GM21390 (cell line): Measurements from ENCODE around the gene IL12RB1.
"Not testable (repeated sequence)": the region's sequence is repeated elsewhere in the genome, so short reads cannot be mapped to it uniquely, and the experiment has no call there.

Source experiments
- ATAC-seq: cut with Tn5 transposase; IDR thresholded peaks from one replicate; pipeline ENCODE4 v1.9.1; 2021; ENCODE audit not compliant: unreplicated experiment

IL12RB1 gene

DNA sequence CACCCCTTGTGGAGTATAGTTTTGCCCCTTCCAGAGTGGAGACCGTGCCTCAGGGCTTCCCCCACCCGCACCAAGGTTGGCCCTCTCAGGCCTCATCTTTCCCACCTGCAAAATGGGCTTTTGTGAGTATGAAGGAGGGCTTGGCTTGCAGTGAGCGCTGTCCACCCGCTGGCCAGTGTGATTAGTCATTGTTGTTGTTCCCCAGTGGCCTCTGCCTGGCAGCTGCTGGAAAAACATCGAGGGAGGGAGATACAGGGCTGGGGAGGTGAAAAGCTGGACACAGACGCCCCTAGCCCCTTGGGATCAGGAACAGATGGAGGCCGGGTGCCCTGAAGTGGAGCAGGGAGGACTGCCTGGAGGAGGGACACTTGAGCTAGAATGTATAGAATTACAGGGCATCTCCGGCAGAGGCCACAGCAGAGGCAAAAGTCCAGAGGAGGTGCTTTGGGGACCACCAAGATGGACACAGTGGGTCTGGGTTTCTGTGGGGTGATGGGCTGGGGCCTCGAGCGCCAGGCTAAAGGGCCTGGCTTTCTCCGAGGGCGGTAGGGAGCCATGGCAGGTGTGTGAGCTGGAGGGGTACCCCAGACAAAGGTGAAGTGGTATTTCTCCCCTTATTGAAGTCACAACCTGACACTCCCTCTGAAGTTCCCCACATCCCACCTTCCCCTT, 3.9 kb upstream of the IL12RB1 start:
- no peak for ATAC-seq

DNA sequence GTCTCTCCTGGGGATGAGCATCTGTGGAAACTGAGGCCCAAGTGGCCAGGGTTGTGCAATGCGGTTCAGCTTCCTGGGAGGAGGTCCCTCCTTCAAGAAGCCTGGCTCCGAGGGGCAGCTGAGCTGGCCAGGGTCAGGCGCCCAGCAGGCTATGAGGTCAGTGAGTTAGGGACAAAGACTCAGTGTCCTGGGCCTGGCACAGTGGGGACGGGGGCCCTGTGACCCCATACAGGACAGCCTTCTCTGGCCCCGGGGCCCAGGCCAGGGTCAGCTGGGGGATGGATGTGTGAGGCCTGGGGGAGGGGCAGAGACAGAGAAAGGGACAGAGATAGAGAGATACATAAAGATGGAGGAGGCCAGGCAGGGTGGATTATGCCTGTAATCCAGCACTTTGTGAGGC, 3.0 kb upstream of the IL12RB1 start:
- ATAC-seq, result no peak

DNA sequence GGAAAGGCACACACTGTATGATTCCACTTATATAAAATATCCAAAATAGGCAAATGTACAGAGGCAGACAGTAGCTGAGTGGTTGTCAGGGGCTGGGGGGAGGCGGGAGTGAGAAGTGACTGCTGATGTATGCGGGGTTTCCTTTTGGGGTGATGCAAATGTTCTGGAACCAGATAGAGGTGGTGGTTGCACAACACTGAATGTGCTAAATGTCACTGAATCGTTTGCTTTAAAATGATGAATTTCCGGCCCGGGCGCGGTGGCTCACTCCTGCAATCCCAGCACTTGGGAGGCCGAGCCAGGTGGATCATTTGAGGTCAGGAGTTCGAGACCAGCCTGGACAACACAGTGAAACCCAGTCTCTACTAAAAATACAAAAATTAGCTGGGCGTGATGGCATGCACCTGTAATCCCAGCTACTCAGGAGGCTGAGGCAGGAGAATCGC, 2.4 kb upstream of the IL12RB1 start:
- not testable (repeated sequence) for ATAC-seq

GRCh38 chr19:18085702-18086457, 854 bp downstream of the IL12RB1 start:
- no peak for ATAC-seq

DNA sequence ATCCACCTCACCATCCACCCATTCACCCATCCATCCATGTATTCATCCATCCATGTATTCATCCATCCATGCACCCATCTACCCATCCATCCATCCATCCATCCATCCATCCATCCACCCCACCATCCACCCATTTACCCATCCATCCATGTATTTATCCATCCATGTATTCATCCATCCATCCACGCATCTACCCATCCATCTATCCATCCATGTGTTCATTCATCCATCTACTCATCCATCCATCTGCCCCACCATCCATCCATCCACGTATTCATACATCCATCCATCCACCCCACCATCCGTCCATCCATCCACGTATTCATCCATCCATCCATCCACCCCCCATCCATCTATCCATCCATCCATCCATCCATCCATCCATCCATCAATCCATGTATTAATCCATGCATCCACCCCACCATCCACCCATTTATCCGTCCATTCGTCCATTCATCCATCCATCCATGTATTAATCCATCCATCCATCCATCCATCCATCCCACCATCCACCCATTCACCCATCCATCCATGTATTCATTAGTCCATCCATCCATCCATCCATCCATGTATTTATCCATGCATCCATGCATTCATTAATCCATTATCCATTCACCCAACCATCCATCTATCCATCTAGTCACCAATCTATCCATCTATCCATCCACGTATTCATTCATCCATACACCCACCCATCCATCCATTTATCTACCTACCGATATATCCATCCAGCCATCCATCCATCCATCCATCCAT, 2.6 kb downstream of the IL12RB1 start:
- no peak for ATAC-seq

- ATAC-seq, result no peak
These were observed 12.5 kb downstream of the IL12RB1 start for GRCh38 chr19:18074192-18074591.

- ATAC-seq, result no peak
These were observed 13.5 kb downstream of the IL12RB1 start for GRCh38 chr19:18073197-18073596.

GRCh38 chr19:18072335-18072734, 14.4 kb downstream of the IL12RB1 start:
- ATAC-seq, result no peak

DNA sequence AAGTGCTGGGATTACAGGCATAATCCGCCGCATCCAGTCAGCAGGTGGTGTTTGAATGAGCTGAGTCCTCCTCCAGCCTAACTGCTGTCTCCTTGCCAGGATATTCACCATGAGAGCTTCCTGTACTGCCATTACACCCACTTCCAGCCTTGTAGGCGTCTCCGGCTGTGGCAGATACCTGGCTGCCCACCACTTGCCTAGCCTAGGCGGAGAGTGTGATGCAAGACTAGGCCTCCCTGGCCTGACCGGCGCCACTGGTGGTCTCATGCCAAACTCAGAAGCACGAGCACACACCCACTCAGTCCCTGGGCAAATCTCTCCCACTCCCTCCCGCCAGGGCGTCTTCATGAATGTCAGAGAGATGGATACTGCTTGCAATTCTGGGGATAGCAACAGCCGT, 16.6 kb downstream of the IL12RB1 start:
- ATAC-seq, result no peak

- ATAC-seq, result no peak
These were observed 17.4 kb downstream of the IL12RB1 start for GRCh38 chr19:18069383-18069782.

GRCh38 chr19:18068395-18068794, 18.3 kb downstream of the IL12RB1 start:
- no peak for ATAC-seq

- no peak for ATAC-seq
These were observed 21.6 kb downstream of the IL12RB1 start for GRCh38 chr19:18065173-18065495.

GRCh38 chr19:18063463-18063862, 23.3 kb downstream of the IL12RB1 start:
- ATAC-seq, result no peak

DNA sequence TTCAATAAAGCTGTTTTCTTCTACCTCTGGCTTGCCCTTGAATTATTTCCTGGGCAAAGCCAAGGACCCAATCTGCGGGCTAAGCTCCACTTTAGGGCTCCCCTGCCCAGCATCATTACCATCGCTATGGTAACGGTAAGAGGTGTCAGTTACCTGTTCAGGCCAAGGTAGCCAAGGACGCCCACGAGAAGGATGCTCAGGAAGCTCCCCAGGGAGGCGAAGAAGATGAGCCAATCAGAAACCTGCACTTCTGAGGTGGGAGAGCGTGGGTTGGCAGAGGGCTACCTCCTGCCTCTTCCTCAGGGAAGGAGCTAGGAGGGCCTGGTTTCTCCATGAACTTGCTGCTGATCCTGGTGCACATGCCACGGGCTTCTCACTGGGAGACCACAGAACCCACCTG, 24.7 kb downstream of the IL12RB1 start:
- ATAC-seq, result no peak

DNA sequence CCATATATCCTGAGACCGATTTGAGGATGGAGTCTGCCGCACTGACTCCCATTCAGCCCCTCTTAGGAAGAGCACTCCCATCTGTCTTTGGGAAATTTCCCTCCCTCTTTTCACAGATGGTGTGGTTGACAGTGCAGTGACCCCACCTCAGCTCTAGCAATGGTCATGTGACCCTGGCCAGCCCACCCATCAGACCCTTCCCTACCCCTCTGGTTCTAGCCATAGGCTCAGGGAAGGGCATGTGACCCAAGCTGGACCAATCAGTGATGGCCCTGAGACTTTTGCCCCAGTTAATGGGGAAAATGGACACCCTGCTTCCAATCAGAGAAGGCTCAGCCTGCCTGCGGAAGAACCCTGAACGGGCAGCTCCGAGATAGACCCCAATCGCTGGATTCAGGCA, 26.3 kb downstream of the IL12RB1 start:
- no peak for ATAC-seq

GRCh38 chr19:18059902-18060301, 26.8 kb downstream of the IL12RB1 start:
- no peak for ATAC-seq

- ATAC-seq, result no peak
These were observed 27.4 kb downstream of the IL12RB1 start for GRCh38 chr19:18059297-18059696.

DNA sequence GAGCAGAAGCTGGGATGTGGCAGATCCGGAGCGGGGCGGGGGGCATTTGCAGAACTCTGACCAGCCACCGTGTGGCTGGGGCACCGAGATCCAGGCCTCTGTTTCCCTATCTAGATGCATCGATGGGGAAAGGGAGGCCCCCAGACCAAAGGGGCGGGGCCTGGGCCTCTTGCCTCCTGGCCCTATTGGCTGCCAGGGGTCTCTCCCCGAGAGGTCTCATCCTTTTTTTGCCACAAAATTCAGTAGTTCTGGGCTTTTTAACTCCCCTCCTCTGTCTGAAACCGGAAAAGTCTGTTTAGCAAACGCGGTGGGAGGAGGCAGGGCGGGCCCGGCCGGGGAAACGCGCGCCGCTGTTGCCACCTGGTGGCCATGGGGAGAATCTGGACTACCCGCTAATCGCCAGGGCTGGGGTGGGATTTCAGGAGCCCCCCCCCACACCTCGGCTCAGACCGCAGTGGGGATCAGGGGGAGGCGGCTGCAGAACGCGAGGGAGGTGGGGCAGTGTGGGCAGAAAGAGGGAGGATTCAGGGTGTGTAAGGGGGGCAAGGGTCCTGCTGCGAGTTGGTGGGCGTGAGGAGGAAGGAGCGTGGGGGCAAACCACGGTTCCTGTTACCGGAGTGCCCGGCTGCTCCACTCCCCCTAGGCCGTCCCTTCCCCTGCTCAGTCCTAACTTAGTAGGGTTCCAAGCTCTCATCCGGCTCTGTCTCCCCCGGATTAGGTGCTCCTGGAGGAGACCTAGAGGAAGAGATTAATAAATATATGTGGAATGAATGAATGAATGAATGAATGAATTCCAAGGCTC, 28.3 kb downstream of the IL12RB1 start:
- no peak for ATAC-seq

- no peak for ATAC-seq
These were observed 29.2 kb downstream of the IL12RB1 start for GRCh38 chr19:18057557-18057956.

DNA sequence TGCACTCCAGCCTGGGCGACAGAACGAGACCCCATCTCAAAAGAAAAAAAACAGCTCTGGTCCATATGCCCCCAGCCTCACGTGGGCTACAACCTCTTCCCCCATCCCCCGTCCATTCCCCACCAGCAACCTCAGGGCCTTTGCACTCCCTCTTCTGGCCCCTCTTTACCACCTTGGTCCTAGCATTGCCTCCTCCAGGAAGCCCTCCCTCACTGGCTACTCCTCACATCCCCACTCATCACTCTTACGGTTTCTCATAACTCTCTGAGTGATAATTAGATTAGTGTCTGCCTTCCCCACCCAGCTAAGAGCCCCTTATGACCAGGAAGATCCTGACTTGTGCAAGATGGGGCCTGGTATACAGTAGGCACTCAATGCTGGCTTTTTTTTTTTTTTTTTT, 30.8 kb downstream of the IL12RB1 start:
- no peak for ATAC-seq

DNA sequence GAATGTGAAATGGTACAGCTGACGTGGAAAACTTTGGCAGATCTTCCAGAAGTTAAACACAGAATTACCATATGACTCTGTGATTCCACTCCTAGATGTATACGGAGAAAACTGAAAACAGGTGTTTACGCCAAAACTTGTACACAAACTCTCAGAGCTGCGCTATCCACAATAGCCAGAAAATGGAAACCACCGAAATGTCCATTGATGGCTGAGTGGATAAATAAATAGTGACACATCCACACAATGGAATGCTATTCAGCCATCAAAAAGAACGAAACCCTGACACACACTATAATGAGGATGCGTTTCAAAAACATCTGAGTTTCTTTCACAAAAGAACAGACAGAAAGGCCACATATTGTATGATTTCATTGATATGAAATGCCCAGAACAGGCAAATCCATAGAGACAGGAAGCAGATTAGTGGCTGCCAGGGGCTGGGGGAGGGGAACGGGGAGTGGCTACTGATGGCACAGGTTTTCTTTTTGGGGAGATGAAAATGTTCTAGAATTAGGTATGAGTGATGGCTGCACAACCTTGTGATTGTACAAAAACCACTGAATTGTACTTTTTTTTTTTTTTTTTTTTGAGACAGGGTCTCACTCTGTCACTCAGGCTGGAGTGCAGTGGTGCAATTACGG, 33.0 kb downstream of the IL12RB1 start:
- no peak for ATAC-seq
